ENCODE data around the gene WASF2. TPM values are rescaled to one million over a fixed set of nuclear protein-coding genes. Genes with fewer than 3 reads are reported as not detected.
A peak's percentile ranks its signal among the peaks of the same experiment; 100 is the strongest.

Gene WASF2
- total and polyA plus RNA-seq, 2 of the 4 experiments (the other 2 are of a cell fraction) = 7.9 to 45.4 TPM

GRCh38 chr1:27380766-27381733 is 108.9 kb downstream of the WASF2 start:
- Histone ChIP-seq H2BK120ac (ENCODE audit: low read depth, low read length) (no peak overlapping the region), H3K79me1 (ENCODE audit: low read depth in 1 of 2, low read length in 2 of 2) (no peaks in the 10 kb centered on the region), H2AK5ac (ENCODE audit: low read depth, low read length) (no peak overlapping the region), H3K4me3 (ENCODE audit: insufficient read depth, low read depth, low read length) (no peak overlapping the region), H3K4ac (ENCODE audit: low read depth, low read length) (no peak overlapping the region), H4K8ac (ENCODE audit: low read depth in 2 of 2, low read length in 2 of 2) (no peak overlapping the region), H4K5ac (ENCODE audit: low read depth, low read length) (no peak overlapping the region), H2BK5ac (ENCODE audit: low read depth, low read length, poor library complexity, severe bottlenecking) (no peak overlapping the region), H4K91ac (ENCODE audit: insufficient read depth, low read depth, low read length) (no peak overlapping the region), H3K4me2 (ENCODE audit: low read depth, low read length) (no peak overlapping the region), H2AFZ (replicated peaks; ENCODE audit: low read length, poor library complexity) (no peak overlapping the region), H3K23ac (ENCODE audit: low read depth, low read length) (no peak overlapping the region), H2BK15ac (ENCODE audit: low read depth, low read length) (no peak overlapping the region), H3K4me1 (ENCODE audit: control insufficient read depth, insufficient read depth, low read length) (no peaks in the 10 kb centered on the region), H3K14ac (replicated peaks; ENCODE audit: low read depth, low read length) (no peak overlapping the region), H3K9me3 (ENCODE audit: control insufficient read depth, insufficient read depth, low read length) (no peaks in the 10 kb centered on the region), H3K18ac (ENCODE audit: low read depth, low read length) (no peak overlapping the region), H2AK9ac (replicated peaks; ENCODE audit: low read depth, low read length, poor library complexity) (peak overlapping the region; percentile 81), H3K9me1 (ENCODE audit: insufficient read depth, low read length) (no peaks in the 10 kb centered on the region), H3K36me3 (ENCODE audit: control insufficient read depth, insufficient read depth, low read length) (no peaks in the 10 kb centered on the region), H4K20me1 (ENCODE audit: insufficient read depth, low read length) (no peaks in the 10 kb centered on the region; the same call in 1 of the 2 replicates), H3K27me3 (ENCODE audit: control insufficient read depth, insufficient read depth, low read length) (peaks cover 31% of the 10 kb centered on the region), H3K9ac (ENCODE audit: low read depth, low read length) (no peak overlapping the region), H3K27ac (ENCODE audit: insufficient read depth, low read length) (no peak overlapping the region), H2BK20ac (ENCODE audit: low read depth, low read length) (no peak overlapping the region), H3K56ac (ENCODE audit: extremely low read depth, insufficient read depth, low read length) (no peak overlapping the region)
- ATAC-seq (ENCODE audit: low read depth) = no peak
- no peak for DNase-seq
- intact Hi-C loops (cut with micrococcal nuclease) (no loop called here), in situ Hi-C loops (cut with MboI; ENCODE audit: low sequenced_read_pairs) (no loop called here), dilution Hi-C loops (cut with HindIII; ENCODE audit: low sequenced_read_pairs, unreplicated experiment) (no loop called here)
- no TSS peak for BruUV-seq (replicated peaks)
- ChIA-PET POLR2A (ENCODE audit: unreplicated experiment) (no interaction called here), CTCF (interaction anchor here (0.8 kb wide), 1 partner anchor 14 kb away, joined by 3 read pairs; the partner anchor contains the start of gene MAP3K6)
- no peak for TF ChIP-seq BHLHE40 (IDR thresholded peaks at IDR 0.05; ENCODE audit: low read depth, low read length)
- TF ChIP-seq, protein P1, sequence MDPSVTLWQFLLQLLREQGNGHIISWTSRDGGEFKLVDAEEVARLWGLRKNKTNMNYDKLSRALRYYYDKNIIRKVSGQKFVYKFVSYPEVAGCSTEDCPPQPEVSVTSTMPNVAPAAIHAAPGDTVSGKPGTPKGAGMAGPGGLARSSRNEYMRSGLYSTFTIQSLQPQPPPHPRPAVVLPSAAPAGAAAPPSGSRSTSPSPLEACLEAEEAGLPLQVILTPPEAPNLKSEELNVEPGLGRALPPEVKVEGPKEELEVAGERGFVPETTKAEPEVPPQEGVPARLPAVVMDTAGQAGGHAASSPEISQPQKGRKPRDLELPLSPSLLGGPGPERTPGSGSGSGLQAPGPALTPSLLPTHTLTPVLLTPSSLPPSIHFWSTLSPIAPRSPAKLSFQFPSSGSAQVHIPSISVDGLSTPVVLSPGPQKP (IDR thresholded peaks at IDR 0.05; ENCODE audit: borderline replicate concordance, low read depth, low read length) = no peak
- no peak for TF ChIP-seq CEBPB (IDR thresholded peaks at IDR 0.05; ENCODE audit: low read depth, low read length)
- TF ChIP-seq CHD1 (IDR thresholded peaks at IDR 0.05; ENCODE audit: low read depth, low read length) = no peak
- no peak for TF ChIP-seq NFE2L2 (IDR thresholded peaks at IDR 0.05; ENCODE audit: low read depth, low read length)
- 55% methylated on average over 2 of the region's 12 CpGs; no CpG with 5 or more reads in 1 of the 2 experiments for WGBS, 2 experiments (ENCODE audit: extremely low coverage in 2 of 2, insufficient read length in 1 of 2)
